Natural killer cell (primary cell): ENCODE data around the gene ZBTB22. TPM values are rescaled to one million over a fixed set of nuclear protein-coding genes. Genes with fewer than 3 reads are reported as not detected.
"Not testable (repeated sequence)": the region's sequence is repeated elsewhere in the genome, so short reads cannot be mapped to it uniquely, and the experiment has no call there.

Source experiments
- ATAC-seq, 3 donors: fragments of 150-1000 bp in 2 of 3; fragments of 200-7000 bp in 1 of 3; cut with Tn5 transposase; 1 replicate in 1 of 3; 2 replicates in 2 of 3; pipeline ENCODE4 v1.10.0; 2021; ENCODE audit warnings: mild to moderate bottlenecking in 2 of 3, moderate library complexity in 2 of 3
- DNase-seq, 2 donors: peaks; one replicate each; pipeline versions ENCODE4 v3.0.0 to v3.0.0-alpha.2; 2013 to 2021; ENCODE audit warnings: mixed read lengths in 1 of 2
- H3K27ac ChIP-seq: one replicate; pipeline ENCODE4 v1.5.1; 2013; ENCODE audit warnings: mild to moderate bottlenecking, low read length
- H3K27me3 ChIP-seq: one replicate; pipeline ENCODE4 v1.6.1; 2013; ENCODE audit warnings: low read length; ENCODE audit not compliant: control insufficient read depth, insufficient read depth
- H3K36me3 ChIP-seq: one replicate; pipeline ENCODE4 v1.6.1; 2013; ENCODE audit warnings: low read length; ENCODE audit not compliant: control insufficient read depth, insufficient read depth
- H3K4me1 ChIP-seq: one replicate; pipeline ENCODE4 v1.6.1; 2013; ENCODE audit warnings: low read length; ENCODE audit not compliant: control insufficient read depth, insufficient read depth
- H3K4me3 ChIP-seq: one replicate; pipeline ENCODE4 v1.5.1; 2013; ENCODE audit warnings: low read length
- H3K9me3 ChIP-seq: one replicate; pipeline ENCODE4 v1.6.1; 2013; ENCODE audit warnings: low read length; ENCODE audit not compliant: control insufficient read depth, insufficient read depth
- H3K27ac Mint-ChIP-seq, 2 donors: one replicate each; pipeline ENCODE4 v1.8.0; 2022; ENCODE audit warnings: mild to moderate bottlenecking in 2 of 2, mixed read lengths in 2 of 2, moderate library complexity in 1 of 2
- H3K27me3 Mint-ChIP-seq, 2 donors: one replicate each; pipeline ENCODE4 v1.8.0; 2022; ENCODE audit warnings: low read depth in 2 of 2, mixed read lengths in 2 of 2
- H3K36me3 Mint-ChIP-seq: one replicate; pipeline ENCODE4 v1.8.0; 2022; ENCODE audit warnings: mixed read lengths
- H3K4me1 Mint-ChIP-seq, 2 donors: one replicate each; pipeline ENCODE4 v1.8.0; 2022; ENCODE audit warnings: mixed read lengths in 2 of 2
- H3K4me3 Mint-ChIP-seq: one replicate; pipeline ENCODE4 v1.8.0; 2022; ENCODE audit warnings: mild to moderate bottlenecking, moderate library complexity, mixed read lengths
- H3K9me3 Mint-ChIP-seq, 2 donors: one replicate each; pipeline ENCODE4 v1.8.0; 2022; ENCODE audit warnings: mixed read lengths in 2 of 2
- CTCF ChIP-seq: fragments of 200-600 bp; IDR thresholded peaks from one replicate; pipeline ENCODE4 v1.8.0; 2022; ENCODE audit warnings: antibody characterized with exemption
- WGBS: methylation state at CpG from one replicate; pipeline ENCODE4 v1.1.7; 2013; ENCODE audit warnings: missing lambda C conversion rate; ENCODE audit not compliant: insufficient coverage; 5-methylcytosine and 5-hydroxymethylcytosine counted together
- intact Hi-C: fragments of 100-400 bp; cut with micrococcal nuclease; formaldehyde crosslinking; loops from one replicate; pipeline ENCODE4 v1.14.2; 2022
- total RNA-seq, 4 donors: library from RNA; stranded (reverse); fragments of 120-200 nt in 1 of 4; gene quantifications; one replicate each; pipeline versions ENCODE4 v1.2.3 to v1.2.4, GENCODE V29; 2013 to 2022

ZBTB22 gene
- total RNA-seq, 3 donors from 2014 or later (not counting 1 experiment from before 2014, with no cell fraction given), result 20.4 to 34.0 (median 25.9) TPM

- Mint-ChIP-seq H3K27ac (no peak overlapping the region), H3K9me3 (no peaks in the 10 kb centered on the region), H3K27me3 (no peaks in the 10 kb centered on the region), H3K4me3 (no peak overlapping the region), H3K4me1 (peaks cover 24 to 30% of the 10 kb centered on the region in 2 donors), H3K36me3 (no peaks in the 10 kb centered on the region)
- H3K36me3 ChIP-seq, result no peaks in the 10 kb centered on the region
- no peaks in the 10 kb centered on the region for H3K9me3 ChIP-seq
- no peaks in the 10 kb centered on the region for H3K27me3 ChIP-seq
- TF ChIP-seq CTCF, result no peak
- H3K4me1 ChIP-seq, result peaks cover 34% of the 10 kb centered on the region
- H3K4me3 ChIP-seq, result no peak overlapping the region
- H3K27ac ChIP-seq, result no peak overlapping the region
- no peak for DNase-seq
- intact Hi-C loops, result loop anchor here (10.0 kb wide), 1 partner anchor 227 kb away; no protein-coding TSS in a partner anchor
- WGBS, result 99% methylated on average over 5 of the region's 5 CpGs
- no peak for ATAC-seq
Observed at GRCh38 chr6:33347816-33348215, 30.3 kb upstream of the ZBTB22 start.

DNA sequence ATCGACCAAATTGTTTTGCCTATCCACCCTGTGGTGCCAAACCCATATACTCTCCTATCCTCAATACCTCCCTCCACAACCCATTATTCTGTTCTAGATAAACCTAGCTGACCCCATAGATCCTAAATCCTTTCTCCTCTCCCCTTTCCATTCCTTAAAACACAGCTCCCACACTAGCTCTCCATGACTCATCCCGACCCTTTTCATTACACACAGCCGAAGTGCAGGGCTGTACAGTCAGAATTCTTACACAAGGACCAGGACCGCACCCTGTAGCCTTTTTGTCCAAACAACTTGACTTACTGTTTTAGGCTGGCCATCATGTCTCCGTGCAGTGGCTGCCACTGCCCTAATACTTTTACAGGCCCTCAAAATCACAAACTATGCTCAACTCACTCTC lies 29.4 kb upstream of the ZBTB22 start:
- not testable (repeated sequence) for H3K27me3 ChIP-seq, H3K36me3 Mint-ChIP-seq, ATAC-seq, DNase-seq, H3K36me3 ChIP-seq, H3K4me3 ChIP-seq, H3K9me3 ChIP-seq, H3K9me3 Mint-ChIP-seq, H3K27me3 Mint-ChIP-seq, H3K27ac ChIP-seq
- Mint-ChIP-seq H3K4me3 (peak overlapping the region; percentile 13), H3K27ac (peak overlapping the region; percentile 15 to 32), H3K4me1 (peaks cover 25 to 31% of the 10 kb centered on the region in 2 donors)
- intact Hi-C loops, result loop anchor here (10.0 kb wide), 1 partner anchor 228 kb away; no protein-coding TSS in a partner anchor
- peaks cover 42% of the 10 kb centered on the region for H3K4me1 ChIP-seq
- WGBS, result 99% methylated on average over 5 of the region's 5 CpGs

DNA sequence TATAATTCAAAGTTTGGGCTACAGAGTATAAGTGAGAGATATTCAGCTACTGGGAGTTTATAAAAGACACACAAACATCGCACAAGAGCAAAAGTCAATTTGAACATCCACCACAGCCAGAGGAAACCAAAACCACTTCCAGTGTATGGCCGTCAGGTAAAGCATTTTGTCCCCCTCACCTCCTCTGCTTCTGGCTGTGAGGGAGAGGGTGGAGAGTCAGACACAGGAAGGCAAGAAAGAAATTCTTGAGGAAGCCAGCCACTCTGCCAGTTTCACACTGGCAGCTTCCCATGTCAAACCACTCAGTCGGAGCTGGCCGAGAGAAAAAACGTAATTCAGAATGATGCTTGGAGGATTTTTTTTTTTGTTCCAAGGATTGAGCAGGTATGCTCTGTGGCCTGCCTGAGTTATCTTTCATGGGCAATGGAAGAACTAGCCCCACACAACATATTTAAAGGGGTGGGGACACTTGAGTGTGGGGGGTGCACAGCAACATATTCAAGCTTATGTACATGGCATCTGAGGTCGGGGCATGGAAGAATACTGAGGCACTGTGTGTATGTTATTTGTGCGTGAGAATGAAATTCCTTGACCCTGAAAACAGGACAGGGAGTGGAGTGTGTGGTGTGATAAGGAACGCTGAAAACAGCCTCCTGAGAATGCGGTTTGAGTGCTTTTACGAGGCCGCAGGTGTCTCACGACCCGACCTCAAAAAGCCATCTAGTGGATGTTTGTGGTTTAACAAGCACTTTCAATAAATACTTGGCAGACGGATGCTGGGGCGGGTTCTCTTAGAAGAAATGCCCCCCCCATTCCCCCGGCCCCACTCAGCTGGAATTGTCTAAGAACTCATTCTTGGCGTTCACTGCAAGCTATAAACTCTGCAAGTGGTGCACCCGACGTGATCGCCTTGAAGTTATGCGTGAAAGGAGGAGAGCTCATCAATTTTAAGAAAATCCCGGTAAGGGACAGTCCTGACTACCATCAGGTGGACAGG lies 27.5 kb upstream of the ZBTB22 start:
- no peaks in the 10 kb centered on the region for H3K36me3 Mint-ChIP-seq
- Histone ChIP-seq H3K4me1 (peaks cover 50% of the 10 kb centered on the region), H3K4me3 (peak overlapping the region; percentile 21), H3K36me3 (no peaks in the 10 kb centered on the region), H3K27ac (peak overlapping the region; percentile 89), H3K9me3 (no peaks in the 10 kb centered on the region), H3K27me3 (no peaks in the 10 kb centered on the region)
- no peaks in the 10 kb centered on the region for H3K9me3 Mint-ChIP-seq
- intact Hi-C loops, result loop anchor here (1.0 to 10.0 kb wide), 4 partner anchors 22 to 230 kb away; partner anchors contain the start of genes B3GALT4 and KIFC1
- DNase-seq (peak; percentile 52 to 93), ATAC-seq (peak; percentile 53 to 66 (median 54))
- no peaks in the 10 kb centered on the region for H3K27me3 Mint-ChIP-seq
- H3K27ac Mint-ChIP-seq, result peak overlapping the region; percentile 90 to 94
- H3K4me1 Mint-ChIP-seq, result peaks cover 25 to 31% of the 10 kb centered on the region in 2 donors
- peak; percentile 73 for TF ChIP-seq CTCF
- peak overlapping the region; percentile 85 for H3K4me3 Mint-ChIP-seq
- 5% methylated on average over 19 of the region's 22 CpGs for WGBS
